T47D (cell line): ENCODE data around the gene SMPD3.

Experiments
- DNase-seq, 2 experiments: peaks; one replicate each; pipeline versions ENCODE4 v3.0.0 to v3.0.0-alpha.2; 2011 to 2012; ENCODE audit warnings: low read depth in 1 of 2, low spot score in 1 of 2
- JUND ChIP-seq: IDR thresholded peaks from 2 replicates; pipeline ENCODE4 v1.6.1; 2012; ENCODE audit warnings: low read depth
- in situ Hi-C: cut with HindIII; loops from 2 replicates; pipeline ENCODE4 v1.10.0; 2016; ENCODE audit warnings: low sequenced_read_pairs, low pct_unique_long_range_greater_than_20kb

Gene SMPD3

GRCh38 chr16:68356249-68356918, 91.9 kb downstream of the SMPD3 start:
- no peak for TF ChIP-seq JUND
- no peak for DNase-seq
- in situ Hi-C loops = no loop called here

DNA sequence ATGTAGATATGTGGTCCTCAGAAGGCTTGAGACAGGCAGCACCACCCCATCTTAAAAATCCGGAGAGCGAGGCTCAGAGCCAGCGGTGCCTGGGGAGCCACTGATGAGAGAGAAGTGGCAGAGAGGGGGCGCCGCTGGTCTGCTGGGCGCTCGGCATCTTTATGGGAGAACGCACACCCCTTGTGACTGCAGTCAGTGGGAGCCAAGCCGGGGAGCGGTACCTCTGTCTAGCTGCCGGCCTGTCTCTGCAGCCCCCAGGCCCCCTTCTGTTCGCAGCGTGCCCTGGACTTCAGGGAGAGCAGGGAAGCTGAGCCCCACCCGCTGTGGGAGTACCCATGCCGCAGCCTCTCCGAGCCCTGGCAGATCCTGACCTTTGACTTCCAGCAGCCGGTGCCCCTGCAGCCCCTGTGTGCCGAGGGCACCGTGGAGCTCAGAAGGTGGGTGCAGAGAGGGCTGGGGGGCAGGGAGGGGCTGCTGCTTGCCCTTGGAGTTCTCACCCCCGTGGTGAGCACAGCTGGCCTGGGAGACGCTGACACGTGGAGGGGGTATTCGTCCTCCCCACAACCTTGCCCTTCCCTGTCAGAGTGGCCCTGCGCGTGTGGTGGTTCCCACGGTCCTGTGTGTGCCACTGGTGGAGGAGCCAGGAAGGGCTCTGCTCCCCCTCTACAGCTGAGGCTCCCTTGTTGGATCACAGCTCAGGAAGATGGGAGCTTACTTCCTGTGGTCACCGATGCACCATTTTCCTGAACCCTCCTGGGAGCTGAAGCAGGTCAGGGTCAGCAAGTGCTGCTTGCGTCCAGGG, 92.7 kb downstream of the SMPD3 start:
- TF ChIP-seq JUND = no peak
- in situ Hi-C loops = no loop called here
- no peak for DNase-seq

DNA sequence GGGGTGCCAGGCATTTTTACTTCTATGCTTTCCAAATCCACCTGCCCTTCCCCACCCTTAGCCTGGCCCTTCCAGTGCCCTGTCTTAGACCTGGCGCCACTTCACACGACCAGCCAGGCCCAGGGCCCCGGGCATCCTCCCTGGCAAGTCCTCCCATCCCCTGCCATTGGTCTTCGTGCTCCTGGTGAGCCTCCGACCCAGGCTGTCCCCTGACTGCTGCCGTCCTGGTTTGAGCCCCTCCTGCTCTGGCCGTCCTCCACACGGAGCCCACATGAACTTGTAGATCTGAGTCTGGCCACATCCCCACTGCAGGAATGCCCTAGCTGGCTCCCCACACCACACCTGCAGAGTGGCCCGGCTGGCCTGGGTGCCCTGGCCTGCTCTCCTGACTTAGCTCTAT, 93.5 kb downstream of the SMPD3 start:
- TF ChIP-seq JUND = no peak
- in situ Hi-C loops = no loop called here
- DNase-seq = no peak

DNA sequence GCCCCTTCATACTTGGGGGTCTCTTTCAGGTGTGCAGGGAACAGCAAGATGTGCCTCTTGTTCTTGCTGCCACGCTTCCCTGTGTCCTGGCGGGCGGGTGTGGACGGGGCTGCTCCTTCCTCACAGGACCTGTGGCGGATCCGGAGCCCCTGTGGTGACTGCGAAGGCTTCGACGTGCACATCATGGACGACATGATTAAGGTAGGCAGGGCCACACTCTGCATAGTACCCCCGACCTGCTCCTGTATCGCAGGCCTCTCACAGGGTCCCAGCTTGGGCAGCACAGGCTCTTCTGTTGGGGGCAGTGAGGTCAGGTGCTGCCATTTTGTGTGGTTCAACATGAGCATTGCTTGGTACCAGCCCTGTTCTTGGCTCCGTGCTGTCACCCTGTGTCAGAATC, 94.9 kb downstream of the SMPD3 start:
- TF ChIP-seq JUND = no peak
- no peak for DNase-seq
- in situ Hi-C loops = no loop called here

DNA sequence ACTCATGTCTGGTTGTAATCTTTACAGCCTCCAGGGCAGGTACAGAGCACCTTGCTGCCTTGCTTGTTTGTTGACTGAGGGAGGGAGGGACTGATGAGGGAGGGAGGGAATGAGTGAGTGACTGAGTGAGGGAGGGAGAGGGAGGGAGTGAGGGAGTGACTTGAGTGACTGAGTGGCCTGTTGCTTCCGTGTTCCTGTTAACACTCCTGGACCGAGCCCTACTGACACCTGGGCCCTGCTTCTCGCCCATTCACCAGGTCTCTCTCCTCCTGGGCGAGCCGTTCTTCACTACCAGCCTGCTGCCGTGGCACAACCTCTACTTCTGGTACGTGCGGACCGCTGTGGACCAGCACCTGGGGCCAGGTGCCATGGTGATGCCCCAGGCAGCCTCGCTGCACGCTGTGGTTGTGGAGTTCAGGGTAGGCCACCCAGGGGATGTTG, 96.3 kb downstream of the SMPD3 start:
- peak; percentile 60 to 88 for DNase-seq
- TF ChIP-seq JUND = no peak
- in situ Hi-C loops = no loop called here

DNA sequence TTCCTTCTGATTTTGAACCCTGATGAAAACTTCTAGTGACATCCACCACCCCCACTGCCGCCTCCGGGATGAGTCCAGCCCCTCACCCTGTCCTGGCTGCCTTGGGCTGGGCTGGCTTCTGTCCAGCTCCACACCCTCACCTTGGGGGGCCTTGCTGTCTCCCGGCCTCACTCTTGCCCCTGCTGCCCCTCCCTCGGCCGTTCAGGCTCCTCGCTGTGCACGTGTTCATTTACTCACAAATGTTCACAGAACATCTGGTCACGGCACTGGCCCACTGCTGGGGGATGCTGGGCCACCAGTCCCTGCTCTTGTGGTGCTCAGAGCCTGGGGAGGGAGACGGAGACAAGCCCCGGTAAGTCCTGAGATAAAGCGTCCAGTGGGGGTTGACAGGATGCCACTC, 96.8 kb downstream of the SMPD3 start:
- no peak for DNase-seq
- in situ Hi-C loops = no loop called here
- no peak for TF ChIP-seq JUND

DNA sequence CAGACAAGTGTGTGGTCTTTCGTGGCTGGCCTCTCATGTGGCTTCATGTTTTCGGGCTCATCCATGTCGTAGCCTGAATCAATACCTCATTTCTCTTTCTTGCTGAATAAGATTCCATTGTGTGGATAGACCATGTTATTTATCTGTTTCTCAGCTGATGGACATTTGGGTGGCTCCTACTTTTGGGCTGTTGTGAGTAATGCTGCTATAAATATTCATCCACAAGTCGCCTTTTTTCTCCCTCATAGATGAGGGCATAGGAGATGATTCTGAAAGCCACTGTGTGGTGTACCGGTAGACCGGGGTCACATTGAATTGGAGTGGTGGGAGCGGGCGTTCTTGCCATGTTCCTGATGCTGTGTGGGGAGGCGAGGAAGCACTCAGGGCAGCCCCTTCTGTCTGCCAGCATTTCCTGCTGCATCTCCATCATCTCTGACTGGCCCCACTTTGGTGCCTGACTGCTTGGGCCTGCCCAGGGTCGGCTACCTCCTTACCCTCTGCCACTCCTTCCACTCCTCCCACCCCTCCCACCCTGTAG, 97.4 kb downstream of the SMPD3 start:
- no peak for TF ChIP-seq JUND
- in situ Hi-C loops = no loop called here
- DNase-seq = no peak

- DNase-seq = no peak
- in situ Hi-C loops = no loop called here
- no peak for TF ChIP-seq JUND
Measured at GRCh38 chr16:68349838-68350410, 98.4 kb downstream of the SMPD3 start.

DNA sequence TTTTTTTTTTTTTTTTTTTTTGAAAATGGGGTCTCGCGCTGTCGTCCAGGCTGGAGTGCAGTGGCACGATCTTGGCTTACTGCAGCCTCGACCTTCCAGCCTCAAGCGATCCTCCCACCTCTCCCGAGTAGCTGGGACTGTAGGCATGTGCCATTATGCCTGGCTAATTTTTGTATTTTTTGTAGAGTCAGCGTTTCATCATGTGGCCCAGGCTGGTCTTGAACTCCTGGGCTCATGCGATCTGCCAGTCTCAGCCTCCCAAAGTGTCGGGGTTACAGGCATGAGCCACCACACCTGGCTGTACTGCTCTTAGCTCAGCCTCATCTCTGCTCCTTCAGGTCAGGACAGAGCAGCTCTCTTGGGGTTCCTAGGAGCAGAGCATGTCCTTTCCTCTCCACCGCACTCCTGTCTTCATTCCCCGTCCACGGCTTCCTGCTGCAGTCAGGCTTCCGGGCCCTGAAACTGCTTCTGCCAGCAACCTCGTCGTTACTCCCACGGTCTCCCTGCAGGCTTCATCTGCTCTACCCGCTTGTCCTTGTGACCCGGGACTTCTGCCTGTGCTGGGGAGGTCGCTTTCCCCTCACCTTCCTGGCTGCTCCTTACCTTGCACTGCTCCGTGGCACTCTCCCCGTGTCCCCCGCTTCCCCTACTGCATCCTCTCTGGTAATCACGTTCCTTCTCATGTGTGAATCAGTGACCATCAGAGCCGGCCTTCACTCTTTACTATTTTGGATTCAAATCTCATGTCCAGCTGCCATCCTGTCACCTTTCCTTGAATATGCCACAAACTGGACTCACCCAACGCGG, 99.5 kb downstream of the SMPD3 start:
- no peak for TF ChIP-seq JUND
- in situ Hi-C loops = no loop called here
- DNase-seq = no peak

GRCh38 chr16:68347605-68348004, 100.7 kb downstream of the SMPD3 start:
- no peak for DNase-seq
- no peak for TF ChIP-seq JUND
- in situ Hi-C loops = no loop called here

- no peak for TF ChIP-seq JUND
- DNase-seq = no peak
- in situ Hi-C loops = no loop called here
Measured at GRCh38 chr16:68346892-68347480, 101.3 kb downstream of the SMPD3 start.
